Stimulated activated CD4-positive, alpha-beta T cell treated with anti-CD3 and anti-CD28 coated beads, Interleukin-12 subunit alpha, Interleukin-12 subunit beta, amount 100 ng/mL, for 4 hours (primary cell): ENCODE results near the gene TOP1.
"Not testable (repeated sequence)": the region's sequence is repeated elsewhere in the genome, so short reads cannot be mapped to it uniquely, and the experiment has no call there.

ENCODE experiments used
- DNase-seq: peaks from one replicate; pipeline ENCODE4 v3.0.0-alpha.2; 2020

TOP1 gene

GRCh38 chr20:41028359-41029149, at the start of gene TOP1:
Gene TOP1 (plus strand): TSS chr20:41028822. CDS start chr20:41029068, 246 bp downstream.
- peak; percentile 100 for DNase-seq

GRCh38 chr20:40979247-40979646, 49.4 kb upstream of the TOP1 start:
- no peak for DNase-seq

GRCh38 chr20:40980106-40980827, 48.4 kb upstream of the TOP1 start:
- no peak for DNase-seq

GRCh38 chr20:40980828-40981310, 47.8 kb upstream of the TOP1 start:
- no peak for DNase-seq

GRCh38 chr20:40982415-40983145, 46.0 kb upstream of the TOP1 start:
- no peak for DNase-seq

GRCh38 chr20:40983898-40984297, 44.7 kb upstream of the TOP1 start:
- no peak for DNase-seq

- no peak for DNase-seq
Measured at GRCh38 chr20:40984496-40984895, 44.1 kb upstream of the TOP1 start.

GRCh38 chr20:40986774-40987173, 41.8 kb upstream of the TOP1 start:
- no peak for DNase-seq

GRCh38 chr20:40990542-40991120, 38.0 kb upstream of the TOP1 start:
- peak; percentile 55 for DNase-seq

GRCh38 chr20:40991181-40991889, 37.3 kb upstream of the TOP1 start:
- no peak for DNase-seq

- no peak for DNase-seq
Measured at GRCh38 chr20:40992349-40993113, 36.1 kb upstream of the TOP1 start.

GRCh38 chr20:40993794-40994540, 34.7 kb upstream of the TOP1 start:
- no peak for DNase-seq

- DNase-seq: no peak
Measured at GRCh38 chr20:40996326-40996725, 32.3 kb upstream of the TOP1 start.

GRCh38 chr20:40997116-40997515, 31.5 kb upstream of the TOP1 start:
- DNase-seq: no peak

- no peak for DNase-seq
Measured at GRCh38 chr20:40999841-41000240, 28.8 kb upstream of the TOP1 start.

GRCh38 chr20:41000628-41001027, 28.0 kb upstream of the TOP1 start:
- DNase-seq: no peak

GRCh38 chr20:41001497-41001896, 27.1 kb upstream of the TOP1 start:
- no peak for DNase-seq

- DNase-seq: no peak
Measured at GRCh38 chr20:41002842-41003142, 25.8 kb upstream of the TOP1 start.

GRCh38 chr20:41003143-41003935, 25.3 kb upstream of the TOP1 start:
- DNase-seq: peak; percentile 38

- DNase-seq: not testable (repeated sequence)
Measured at GRCh38 chr20:41003936-41004294, 24.7 kb upstream of the TOP1 start.
